ENCODE data around the gene RXFP4.

GRCh38 chr1:155929057-155929456 is 12.4 kb upstream of the RXFP4 start:
- no peak for TF ChIP-seq CTCF (conservative IDR thresholded peaks at IDR 0.05; ENCODE audit: low read length)
- TF ChIP-seq EZH2phosphoT487 (IDR thresholded peaks at IDR 0.05; ENCODE audit: borderline replicate concordance, low read depth, low read length), result no peak

Measured in OCI-LY7 (cell line).